ENCODE measurements around the gene KMO.

GRCh38 chr1:241586905-241587512 is 54.8 kb downstream of the KMO start:
- TF ChIP-seq ARNT (IDR thresholded peaks at IDR 0.05) (no peak), NFRKB (IDR thresholded peaks at IDR 0.05) (no peak), L3MBTL2 (conservative IDR thresholded peaks at IDR 0.05) (no peak), BHLHE40 (IDR thresholded peaks at IDR 0.05; ENCODE audit: borderline replicate concordance) (no peak), SUZ12 (IDR thresholded peaks at IDR 0.05) (no peak)
